Measurements from ENCODE around the gene EFHC2.

GRCh38 chrX:44106864-44107263, 236.6 kb downstream of the EFHC2 start:
- TF ChIP-seq, protein P1, sequence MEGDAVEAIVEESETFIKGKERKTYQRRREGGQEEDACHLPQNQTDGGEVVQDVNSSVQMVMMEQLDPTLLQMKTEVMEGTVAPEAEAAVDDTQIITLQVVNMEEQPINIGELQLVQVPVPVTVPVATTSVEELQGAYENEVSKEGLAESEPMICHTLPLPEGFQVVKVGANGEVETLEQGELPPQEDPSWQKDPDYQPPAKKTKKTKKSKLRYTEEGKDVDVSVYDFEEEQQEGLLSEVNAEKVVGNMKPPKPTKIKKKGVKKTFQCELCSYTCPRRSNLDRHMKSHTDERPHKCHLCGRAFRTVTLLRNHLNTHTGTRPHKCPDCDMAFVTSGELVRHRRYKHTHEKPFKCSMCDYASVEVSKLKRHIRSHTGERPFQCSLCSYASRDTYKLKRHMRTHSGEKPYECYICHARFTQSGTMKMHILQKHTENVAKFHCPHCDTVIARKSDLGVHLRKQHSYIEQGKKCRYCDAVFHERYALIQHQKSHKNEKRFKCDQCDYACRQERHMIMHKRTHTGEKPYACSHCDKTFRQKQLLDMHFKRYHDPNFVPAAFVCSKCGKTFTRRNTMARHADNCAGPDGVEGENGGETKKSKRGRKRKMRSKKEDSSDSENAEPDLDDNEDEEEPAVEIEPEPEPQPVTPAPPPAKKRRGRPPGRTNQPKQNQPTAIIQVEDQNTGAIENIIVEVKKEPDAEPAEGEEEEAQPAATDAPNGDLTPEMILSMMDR (IDR thresholded peaks at IDR 0.05): no peak
- TF ChIP-seq POLR2A (IDR thresholded peaks at IDR 0.05): no peak
- TF ChIP-seq POLR2AphosphoS5 (IDR thresholded peaks at IDR 0.05; ENCODE audit: insufficient read depth in 1 of 2, low read depth in 1 of 2): no peak

Data from vagina (tissue), 2 donors.